Endothelial cell of hepatic sinusoid (primary cell): ENCODE measurements around the gene DFFB.

ENCODE experiments used
- in situ Hi-C: cut with HindIII; loops from 2 replicates; pipeline ENCODE4 v1.10.0; 2017; ENCODE audit warnings: low sequenced_read_pairs

Gene DFFB

DNA sequence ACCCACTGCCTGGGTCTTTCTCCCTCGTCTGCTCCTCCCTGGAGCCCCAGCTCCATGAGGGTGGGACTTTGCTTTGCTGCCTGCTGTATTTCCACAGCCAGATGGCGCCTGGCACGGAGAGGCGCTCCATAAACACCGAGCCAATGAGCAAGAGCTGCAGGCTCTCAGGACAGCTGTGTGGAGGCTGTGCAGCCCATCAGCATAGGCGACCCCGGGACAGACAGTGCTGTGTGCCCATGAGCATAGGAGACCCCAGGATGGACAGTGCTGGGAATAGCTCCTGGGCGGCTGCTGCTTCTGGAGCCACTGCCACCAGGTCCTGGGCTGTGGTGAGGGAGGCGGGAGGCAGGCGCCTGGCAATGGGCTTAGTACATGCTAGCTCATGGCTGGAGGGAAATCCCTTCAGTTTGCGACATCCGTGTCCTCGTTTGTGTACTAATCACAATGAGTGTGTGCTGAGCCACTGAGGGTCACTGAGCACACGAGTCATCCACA is 29.4 kb upstream of the DFFB start:
- in situ Hi-C loops = no loop called here

DNA sequence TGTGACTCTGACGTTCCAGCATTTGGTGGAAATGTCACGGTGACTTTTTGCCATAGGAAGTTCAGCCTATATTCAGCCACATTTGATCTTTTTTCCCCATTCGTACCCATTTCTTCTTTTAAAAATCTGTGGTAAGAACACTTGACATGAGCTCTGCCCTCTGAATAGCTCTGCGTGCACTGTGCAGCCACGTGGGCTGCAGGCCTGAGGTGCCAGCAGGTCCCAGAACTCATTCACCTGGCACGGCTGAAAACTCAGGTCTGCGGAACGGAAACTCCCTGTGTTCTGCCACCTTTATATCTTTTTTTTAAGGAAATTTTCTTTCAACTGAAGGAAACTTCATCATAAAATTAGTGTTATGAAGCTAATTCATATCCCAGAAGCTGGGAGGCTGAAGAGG is 28.9 kb upstream of the DFFB start:
- in situ Hi-C loops = no loop called here

GRCh38 chr1:3831689-3832088 is 25.6 kb upstream of the DFFB start:
- in situ Hi-C loops = no loop called here

- in situ Hi-C loops = no loop called here
Measured at GRCh38 chr1:3834701-3835100, 22.6 kb upstream of the DFFB start.

- in situ Hi-C loops = no loop called here
Measured at GRCh38 chr1:3836421-3836820, 20.9 kb upstream of the DFFB start.

DNA sequence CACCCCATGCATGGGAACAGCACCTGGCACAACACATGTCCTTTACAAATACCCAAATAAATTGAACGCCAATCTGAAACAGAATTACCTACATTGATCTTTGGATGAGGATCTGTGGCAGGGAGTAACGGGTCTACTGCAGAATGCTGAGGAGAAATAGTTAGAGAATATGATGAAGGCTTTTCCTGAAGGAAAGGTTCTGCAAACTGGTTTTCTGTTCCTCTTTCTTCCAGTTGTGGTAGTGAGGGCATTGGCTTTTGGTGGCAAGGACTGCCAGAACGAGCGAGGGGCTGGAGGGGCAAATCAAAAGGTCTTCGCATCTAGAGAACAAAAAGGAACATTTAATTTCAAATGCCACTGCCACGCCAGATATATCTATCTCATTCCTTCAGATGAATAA is 20.1 kb upstream of the DFFB start:
- in situ Hi-C loops = no loop called here

DNA sequence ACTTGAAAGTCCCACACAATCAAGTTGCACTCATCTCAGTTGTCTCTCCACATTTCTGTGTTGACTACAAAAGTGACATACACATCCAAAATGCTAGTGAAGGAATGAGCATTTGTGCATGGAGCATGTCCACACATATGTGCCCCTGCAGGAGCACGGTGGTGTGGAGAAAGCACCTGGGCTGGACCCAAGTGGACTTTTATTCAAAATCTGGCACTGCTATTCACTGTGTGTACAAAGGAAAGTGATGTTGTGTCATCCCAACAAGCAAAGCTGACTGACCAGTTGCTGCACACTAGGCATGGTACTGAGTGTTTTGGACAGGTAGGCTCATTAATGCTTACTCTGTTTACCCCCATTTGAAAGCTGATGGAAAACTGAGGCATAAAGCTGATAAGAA is 19.6 kb upstream of the DFFB start:
- in situ Hi-C loops = no loop called here

DNA sequence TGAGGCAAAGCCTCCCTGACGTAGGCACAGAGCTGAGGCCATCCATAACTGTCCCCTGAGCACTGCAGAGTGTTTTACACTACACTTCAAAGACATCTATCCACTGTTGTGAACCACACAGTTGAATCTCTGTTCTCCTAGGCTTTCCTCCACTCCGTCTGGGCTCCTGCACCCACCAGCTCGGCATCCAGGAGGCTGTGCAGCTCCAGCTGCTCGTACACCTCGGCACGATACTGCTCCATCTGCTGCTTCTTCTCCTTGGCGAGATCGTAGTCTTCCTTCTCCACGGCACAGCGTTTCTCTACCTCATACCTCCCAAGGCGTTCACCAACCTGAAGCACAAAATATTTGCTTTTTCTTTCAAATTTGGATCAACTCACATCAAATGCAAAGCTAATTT is 18.5 kb upstream of the DFFB start:
- in situ Hi-C loops = no loop called here

- in situ Hi-C loops = no loop called here
Measured at GRCh38 chr1:3841491-3841890, 15.8 kb upstream of the DFFB start.

DNA sequence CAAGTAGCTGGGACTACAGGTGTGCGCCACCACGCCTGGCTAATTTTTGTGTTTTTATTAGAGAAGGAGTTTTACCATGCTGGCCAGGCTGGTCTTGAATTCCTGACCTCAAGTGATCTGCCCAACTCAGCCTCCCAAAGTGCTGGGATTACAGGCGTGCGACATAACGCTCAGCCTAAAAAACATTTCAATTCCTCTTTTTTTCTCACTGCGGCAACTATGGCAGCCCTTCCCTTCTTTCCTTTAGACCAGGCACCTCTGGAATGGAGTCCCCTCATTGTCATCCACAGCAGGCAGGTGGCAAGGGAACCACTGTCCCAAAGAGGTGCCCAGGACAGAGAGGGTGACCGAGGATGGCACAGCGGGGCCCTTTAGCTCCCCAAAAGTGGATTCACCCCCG is 14.4 kb upstream of the DFFB start:
- in situ Hi-C loops = no loop called here

- in situ Hi-C loops = no loop called here
Measured at GRCh38 chr1:3846541-3846940, 10.7 kb upstream of the DFFB start.

GRCh38 chr1:3847081-3847480 is 10.2 kb upstream of the DFFB start:
- in situ Hi-C loops = no loop called here

- in situ Hi-C loops = no loop called here
Measured at GRCh38 chr1:3850857-3851256, 6.4 kb upstream of the DFFB start.

GRCh38 chr1:3851292-3851691 is 6.0 kb upstream of the DFFB start:
- in situ Hi-C loops = no loop called here

DNA sequence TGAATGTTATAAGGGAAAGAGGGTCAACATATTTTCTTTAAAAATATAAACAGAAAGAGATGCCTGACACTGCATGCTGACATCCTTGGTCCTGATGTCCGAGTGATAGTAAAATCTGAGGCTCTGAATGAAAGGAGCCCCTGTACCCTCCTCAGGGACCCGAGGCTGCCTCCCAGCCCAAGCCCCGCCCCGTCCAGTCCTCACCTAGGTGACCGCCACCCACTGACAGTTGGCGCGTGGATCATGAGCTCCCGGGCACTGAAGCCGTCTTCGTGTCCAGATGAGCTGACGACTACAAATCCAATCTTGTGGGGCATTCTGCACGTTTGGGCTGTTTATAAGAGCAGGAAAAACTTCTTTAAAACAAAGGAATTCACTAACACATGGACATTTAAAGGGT is 5.2 kb upstream of the DFFB start:
- in situ Hi-C loops = no loop called here

GRCh38 chr1:3852711-3853485 is 4.4 kb upstream of the DFFB start:
- in situ Hi-C loops = no loop called here

DNA sequence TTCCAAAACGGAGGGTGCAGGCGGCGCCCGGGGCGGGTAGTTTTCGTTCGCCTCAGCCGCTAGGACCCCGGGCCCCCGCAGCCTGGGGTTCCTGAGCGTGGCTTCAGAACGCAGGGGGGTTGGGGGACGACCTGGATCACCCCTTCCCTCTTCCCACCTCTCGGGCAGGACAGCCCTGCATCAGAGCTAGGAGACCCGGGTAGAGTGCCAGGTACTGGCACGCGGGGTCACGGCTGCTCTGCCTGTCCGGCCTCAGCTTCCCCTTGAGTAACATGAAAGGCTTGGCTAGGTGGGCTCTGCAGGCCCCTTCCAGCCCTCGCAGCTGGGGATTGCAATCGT is 484 bp downstream of the DFFB start:
- in situ Hi-C loops = no loop called here

GRCh38 chr1:3858231-3858981 is 1.1 kb downstream of the DFFB start:
- in situ Hi-C loops = no loop called here

GRCh38 chr1:3863231-3863935 is 6.1 kb downstream of the DFFB start:
- in situ Hi-C loops = no loop called here

DNA sequence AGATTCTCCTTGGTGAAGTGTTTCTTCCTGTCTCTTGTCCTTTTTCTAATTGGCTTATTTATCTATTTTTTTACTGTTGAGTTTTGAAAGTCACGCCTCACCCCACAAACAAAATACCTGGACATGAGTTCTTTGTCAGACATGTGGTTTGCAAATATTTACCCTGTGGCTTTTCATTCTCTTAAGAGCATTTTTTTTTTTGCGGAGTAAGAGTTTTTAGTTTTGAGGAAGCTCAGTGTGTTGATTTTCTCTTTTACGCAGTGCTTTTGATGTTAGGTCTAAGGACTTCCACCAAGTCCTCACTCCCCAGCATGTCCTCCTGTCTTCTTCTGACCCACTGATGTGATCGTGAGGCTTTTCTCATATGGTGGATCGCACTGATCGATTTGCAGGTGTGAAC is 7.6 kb downstream of the DFFB start:
- in situ Hi-C loops = no loop called here

DNA sequence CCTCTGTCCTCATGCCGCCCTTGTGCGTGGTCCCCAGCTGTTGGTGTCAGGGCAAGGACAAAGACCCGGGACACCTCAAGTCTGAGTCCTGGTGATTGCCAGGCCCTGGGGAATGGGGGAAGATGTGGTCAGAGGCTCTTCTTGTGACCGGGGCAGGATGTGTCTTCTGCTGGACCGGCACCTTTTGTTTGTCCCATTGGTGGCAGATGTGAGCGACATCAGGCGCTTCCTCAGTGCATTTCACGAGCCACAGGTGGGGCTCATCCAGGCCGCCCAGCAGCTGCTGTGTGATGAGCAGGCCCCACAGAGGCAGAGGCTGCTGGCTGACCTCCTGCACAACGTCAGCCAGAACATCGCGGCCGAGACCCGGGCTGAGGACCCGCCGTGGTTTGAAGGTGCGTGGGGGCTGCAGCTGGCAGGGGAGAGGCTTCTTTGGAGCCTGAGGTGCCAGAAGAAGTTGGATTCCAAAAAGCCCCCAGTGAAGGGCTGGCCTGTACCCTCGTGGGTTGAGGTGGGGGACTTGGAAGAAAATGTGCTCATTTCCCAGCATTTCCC is 8.4 kb downstream of the DFFB start:
- in situ Hi-C loops = no loop called here
